ENCODE measurements around the gene CALHM1. TPM values are rescaled to one million over a fixed set of nuclear protein-coding genes. Genes with fewer than 3 reads are reported as not detected.

CALHM1 gene
- total RNA-seq, 2 experiments from 2014 or later: 0.13 TPM; not detected in 1

Other genes with a start within 250 kb of the CALHM1 start
- gene RPEL1, start 213.0 kb downstream of the CALHM1 start, total RNA-seq (2014; rRNA removed; shearing (Covaris generic)): not detected in 2 replicates
- gene RPEL1, start 213.0 kb downstream of the CALHM1 start, total RNA-seq (2022): not detected in 2 replicates
- gene INA, start 181.8 kb downstream of the CALHM1 start, total RNA-seq (2014; rRNA removed; shearing (Covaris generic)): not detected in 2 replicates
- not detected in 2 replicates for gene INA, start 181.8 kb downstream of the CALHM1 start, total RNA-seq (2022)
- gene PCGF6, start 107.8 kb downstream of the CALHM1 start, total RNA-seq (2014; rRNA removed; shearing (Covaris generic)): 14.9 and 16.0 TPM in 2 replicates
- gene PCGF6, start 107.8 kb downstream of the CALHM1 start, total RNA-seq (2022): 12.3 and 12.6 TPM in 2 replicates
- gene TAF5, start 90.9 kb downstream of the CALHM1 start, total RNA-seq (2014; rRNA removed; shearing (Covaris generic)): 15.9 and 20.2 TPM in 2 replicates
- gene TAF5, start 90.9 kb downstream of the CALHM1 start, total RNA-seq (2022): 17.6 and 17.8 TPM in 2 replicates
- gene ATP5MK, start 62.4 kb downstream of the CALHM1 start, total RNA-seq (2014; rRNA removed; shearing (Covaris generic)): 74.7 and 117 TPM in 2 replicates
- gene ATP5MK, start 62.4 kb downstream of the CALHM1 start, total RNA-seq (2022): 276 and 307 TPM in 2 replicates
- 54.5 and 62.9 TPM in 2 replicates for gene PDCD11, start 62.3 kb downstream of the CALHM1 start, total RNA-seq (2014; rRNA removed; shearing (Covaris generic))
- 64.4 and 68.4 TPM in 2 replicates for gene PDCD11, start 62.3 kb downstream of the CALHM1 start, total RNA-seq (2022)
- not detected in 2 replicates for gene CALHM2, start 6.5 kb downstream of the CALHM1 start, total RNA-seq (2014; rRNA removed; shearing (Covaris generic))
- not detected in 2 replicates for gene CALHM2, start 6.5 kb downstream of the CALHM1 start, total RNA-seq (2022)
- 0.26 TPM in 1 of 2 replicates, not detected in the other for gene CALHM3, start 20.3 kb upstream of the CALHM1 start, total RNA-seq (2014; rRNA removed; shearing (Covaris generic))
- not detected in 2 replicates for gene CALHM3, start 20.3 kb upstream of the CALHM1 start, total RNA-seq (2022)
- 0.46 and 0.47 TPM in 2 replicates for gene NEURL1, start 34.8 kb upstream of the CALHM1 start, total RNA-seq (2014; rRNA removed; shearing (Covaris generic))
- gene NEURL1, start 34.8 kb upstream of the CALHM1 start, total RNA-seq (2022): not detected in 2 replicates